HG02840 (cell line): Measurements from ENCODE around the gene GATA1.

Experiments used
- ATAC-seq: cut with Tn5 transposase; IDR thresholded peaks from one replicate; pipeline ENCODE4 v1.9.1; 2021; ENCODE audit warnings: mild to moderate bottlenecking, moderate library complexity, moderate number of reproducible peaks; ENCODE audit not compliant: unreplicated experiment, low FRiP score

GATA1 gene

GRCh38 chrX:48839686-48840085, 53.3 kb downstream of the GATA1 start:
- ATAC-seq = no peak
